NCI-H1048 (cell line): ENCODE measurements around the gene CD82.

Source experiments
- DNase-seq: peaks from one replicate; lab custom pipeline; 2025; lab: John Stamatoyannopoulos, UW

CD82 gene

GRCh38 chr11:44601471-44602370 is 36.3 kb downstream of the CD82 start:
- no peak for DNase-seq

GRCh38 chr11:44602891-44603310 is 37.4 kb downstream of the CD82 start:
- DNase-seq: no peak

GRCh38 chr11:44604171-44604581 is 38.7 kb downstream of the CD82 start:
- DNase-seq: no peak

GRCh38 chr11:44605068-44605708 is 39.7 kb downstream of the CD82 start:
- DNase-seq: no peak

- no peak for DNase-seq
Observed at GRCh38 chr11:44605965-44606364, 40.5 kb downstream of the CD82 start.

GRCh38 chr11:44606472-44606871 is 41.0 kb downstream of the CD82 start:
- DNase-seq: no peak

- DNase-seq: no peak
Observed at GRCh38 chr11:44607319-44607962, 42.0 kb downstream of the CD82 start.

- no peak for DNase-seq
Observed at GRCh38 chr11:44607987-44608386, 42.5 kb downstream of the CD82 start.

- no peak for DNase-seq
Observed at GRCh38 chr11:44608651-44608990, 43.2 kb downstream of the CD82 start.

GRCh38 chr11:44608991-44609782 is 43.7 kb downstream of the CD82 start:
- DNase-seq: no peak

- DNase-seq: no peak
Observed at GRCh38 chr11:44609783-44610155, 44.3 kb downstream of the CD82 start.

- DNase-seq: no peak
Observed at GRCh38 chr11:44610186-44610955, 44.9 kb downstream of the CD82 start.

- DNase-seq: no peak
Observed at GRCh38 chr11:44611088-44611487, 45.6 kb downstream of the CD82 start.

GRCh38 chr11:44611687-44612434 is 46.4 kb downstream of the CD82 start:
- DNase-seq: no peak

- DNase-seq: no peak
Observed at GRCh38 chr11:44613153-44613552, 47.7 kb downstream of the CD82 start.

GRCh38 chr11:44614281-44614775 is 48.9 kb downstream of the CD82 start:
- DNase-seq: no peak

GRCh38 chr11:44615041-44615755 is 49.7 kb downstream of the CD82 start:
- no peak for DNase-seq

- DNase-seq: no peak
Observed at GRCh38 chr11:44615913-44616791, 50.7 kb downstream of the CD82 start.
